ENCODE results near the gene TRPV3.
"Not testable (repeated sequence)": the region's sequence is repeated elsewhere in the genome, so short reads cannot be mapped to it uniquely, and the experiment has no call there.

Gene TRPV3

GRCh38 chr17:3557768-3558583 is at the start of gene TRPV3:
Gene TRPV3 (minus strand): TSS chr17:3557812. CDS start chr17:3554850, 2,962 bp downstream.
- peak in 3 of 58 donors; percentile 4 to 22 (median 20) for DNase-seq

DNA sequence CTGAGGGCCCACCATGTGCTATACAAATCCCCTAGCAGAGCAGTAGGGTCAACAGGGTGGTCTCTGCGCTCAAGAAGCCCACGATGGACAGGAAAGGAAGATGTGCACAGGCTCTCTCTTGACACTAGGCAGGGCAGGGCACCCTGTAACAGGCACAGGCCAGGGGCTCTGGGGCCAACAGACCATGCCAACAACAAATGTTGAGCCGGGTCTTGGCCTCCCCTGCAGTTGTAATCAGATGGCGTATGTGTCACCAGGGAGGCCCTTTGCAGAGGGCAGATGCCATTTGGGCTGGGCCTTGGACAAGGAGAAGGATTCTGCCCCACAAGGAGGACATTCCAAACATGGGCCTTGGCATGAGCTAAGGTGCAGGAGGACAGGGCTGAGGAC is 46.3 kb upstream of the TRPV3 start:
- no peak for DNase-seq

DNA sequence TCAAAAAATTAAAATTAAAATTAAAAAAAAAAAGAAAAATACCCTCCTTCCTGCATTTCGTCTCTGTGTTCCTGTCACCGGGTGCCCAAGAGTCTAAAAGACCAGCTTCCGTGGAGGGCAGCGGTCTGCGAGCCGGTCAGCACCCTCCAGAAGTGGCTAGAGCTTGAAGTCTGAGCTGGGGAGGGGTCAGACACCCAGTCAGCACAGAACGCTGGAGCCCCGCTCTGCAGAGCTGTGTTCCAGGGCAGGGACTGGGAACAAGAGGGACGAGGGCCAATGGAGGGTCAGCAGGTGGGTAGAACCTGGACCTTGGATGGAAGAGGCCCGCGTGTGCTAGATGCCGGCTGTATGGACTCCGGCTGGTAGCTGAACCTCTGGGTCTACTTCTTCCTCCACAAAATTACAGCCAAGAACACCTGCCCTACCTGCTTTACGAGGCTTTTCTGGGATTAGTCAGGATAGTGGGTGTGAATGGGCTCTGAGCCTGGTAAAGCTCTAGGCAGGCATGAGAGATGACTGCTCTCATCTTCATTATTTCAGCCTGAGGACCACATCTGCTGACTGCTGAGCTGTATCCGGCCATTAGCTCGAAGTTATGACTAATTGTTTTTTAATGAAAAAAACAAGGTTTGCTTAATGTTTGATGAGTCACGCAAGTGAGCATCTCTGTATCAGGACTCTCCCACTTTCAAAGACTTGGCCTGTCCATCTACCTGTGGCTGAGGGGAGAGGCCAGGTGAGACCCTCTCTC is 45.7 kb upstream of the TRPV3 start:
- DNase-seq = no peak

- no peak for DNase-seq
Observed at GRCh38 chr17:3602499-3602898, 44.9 kb upstream of the TRPV3 start.

DNA sequence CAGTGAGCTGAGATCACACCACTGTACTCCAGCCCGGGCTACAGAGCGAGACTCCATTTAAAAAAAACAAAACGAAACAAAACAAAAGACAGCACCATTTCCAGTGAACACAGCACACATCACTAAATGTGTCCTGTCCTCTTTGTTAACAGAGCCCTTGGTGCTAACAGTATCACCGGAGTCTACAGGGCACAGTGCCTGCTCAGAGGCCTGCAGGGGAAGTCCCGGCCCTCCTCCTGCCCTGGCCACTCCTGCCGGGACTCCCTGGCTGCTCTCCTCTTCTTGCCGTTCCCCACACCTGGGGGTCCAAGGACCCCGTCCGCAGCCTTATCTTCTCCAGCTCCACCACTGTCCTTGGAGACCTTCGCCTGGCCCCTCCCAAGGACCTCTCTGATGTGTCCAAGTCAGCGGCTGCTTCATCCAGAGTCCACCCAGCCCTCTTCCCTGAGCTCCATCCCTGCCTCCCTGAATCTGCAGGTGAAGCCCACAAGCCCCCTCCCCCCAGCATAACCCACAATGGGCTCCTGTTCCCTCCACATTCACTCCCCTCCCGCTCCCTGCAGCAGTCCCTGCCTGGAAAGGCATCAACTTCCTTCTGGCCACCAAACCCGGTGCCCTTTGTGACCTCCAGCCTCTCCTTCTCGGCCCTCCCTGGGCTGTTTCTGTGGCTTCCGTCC is 43.1 kb upstream of the TRPV3 start:
- DNase-seq = no peak

- DNase-seq = no peak
Observed at GRCh38 chr17:3598078-3598477, 40.5 kb upstream of the TRPV3 start.

DNA sequence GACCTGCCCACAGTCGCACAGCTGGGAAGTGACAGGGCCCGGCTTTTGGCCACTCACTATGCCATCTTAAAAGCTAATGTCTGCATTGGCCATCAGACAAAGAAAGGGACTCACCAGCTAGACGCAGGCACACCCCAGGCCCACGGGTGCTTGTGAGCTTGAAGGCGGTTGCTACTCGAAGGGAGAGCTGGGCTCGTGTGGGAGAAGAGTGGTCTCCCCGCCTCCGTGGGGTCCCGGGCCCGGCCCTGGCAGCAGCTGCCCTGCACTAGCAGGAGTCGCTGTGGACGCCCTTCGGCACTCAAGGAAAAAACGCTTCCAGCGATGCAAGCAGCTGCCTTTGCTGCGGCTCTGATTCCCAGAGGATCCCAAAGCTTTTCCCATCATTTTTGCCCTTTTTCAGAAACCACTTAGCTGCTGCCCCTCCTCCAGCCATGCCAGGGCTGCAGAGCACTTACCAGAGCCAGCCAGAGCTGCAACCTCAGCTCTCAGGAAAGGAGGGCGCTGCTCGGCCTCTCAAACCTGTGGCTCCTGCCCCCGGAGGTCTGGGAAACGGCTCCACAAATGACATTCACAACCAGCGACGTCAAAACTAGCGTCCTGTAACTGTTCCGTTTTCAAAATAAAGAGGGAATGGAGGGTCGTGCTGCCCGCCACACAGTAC is 39.3 kb upstream of the TRPV3 start:
- DNase-seq = no peak

- no peak for DNase-seq
Observed at GRCh38 chr17:3594976-3595375, 37.4 kb upstream of the TRPV3 start.

GRCh38 chr17:3594051-3594800 is 36.6 kb upstream of the TRPV3 start:
- peak in 51 of 58 donors; percentile 4 to 72 (median 34) for DNase-seq

- no peak for DNase-seq
Observed at GRCh38 chr17:3593384-3593783, 35.8 kb upstream of the TRPV3 start.

GRCh38 chr17:3592216-3592860 is 34.7 kb upstream of the TRPV3 start:
- no peak for DNase-seq

- DNase-seq = no peak
Observed at GRCh38 chr17:3590768-3591167, 33.2 kb upstream of the TRPV3 start.

DNA sequence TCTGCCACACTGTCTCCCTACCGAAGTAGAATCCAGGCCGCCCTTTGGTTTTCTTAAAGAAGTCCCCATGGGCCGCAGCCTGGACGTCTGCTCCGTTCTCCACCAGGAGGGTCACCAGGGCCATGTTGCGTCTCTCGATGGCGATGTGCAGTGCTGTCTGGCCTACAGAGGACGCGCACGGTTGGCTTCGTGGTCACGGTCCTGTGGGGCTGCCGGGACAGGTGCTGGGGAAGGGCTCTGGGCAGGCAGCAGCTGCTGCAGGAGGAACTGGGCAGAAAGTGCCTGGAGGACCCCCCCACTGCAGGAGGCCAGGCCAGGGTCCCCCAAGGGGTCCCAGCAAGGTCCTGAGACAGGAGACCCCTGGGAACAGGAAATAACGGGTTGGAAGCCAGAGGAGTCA is 32.6 kb upstream of the TRPV3 start:
- DNase-seq = no peak

- DNase-seq = no peak
Observed at GRCh38 chr17:3589784-3590183, 32.2 kb upstream of the TRPV3 start.

- no peak for DNase-seq
Observed at GRCh38 chr17:3585826-3586225, 28.2 kb upstream of the TRPV3 start.

- no peak for DNase-seq
Observed at GRCh38 chr17:3583456-3583855, 25.8 kb upstream of the TRPV3 start.

DNA sequence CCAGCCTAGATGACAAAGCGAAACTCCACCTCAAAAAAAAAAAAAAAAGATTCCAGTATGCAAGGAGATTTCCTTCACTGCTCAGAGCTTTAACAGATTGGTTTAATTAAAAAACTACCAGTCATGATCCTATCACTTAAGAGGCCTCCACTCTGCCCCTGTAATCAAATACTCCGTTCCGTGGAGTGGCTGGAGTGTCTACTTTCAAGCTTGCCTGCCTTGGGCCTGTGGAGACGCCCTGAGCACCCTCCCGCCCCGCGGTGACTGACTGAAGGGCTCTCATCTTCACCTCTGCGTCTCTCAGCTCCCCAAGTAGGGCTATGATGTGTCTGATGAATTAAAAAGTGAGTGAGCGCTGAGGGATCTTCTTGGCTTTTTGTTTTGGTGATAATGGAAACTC is 25.3 kb upstream of the TRPV3 start:
- no peak for DNase-seq

DNA sequence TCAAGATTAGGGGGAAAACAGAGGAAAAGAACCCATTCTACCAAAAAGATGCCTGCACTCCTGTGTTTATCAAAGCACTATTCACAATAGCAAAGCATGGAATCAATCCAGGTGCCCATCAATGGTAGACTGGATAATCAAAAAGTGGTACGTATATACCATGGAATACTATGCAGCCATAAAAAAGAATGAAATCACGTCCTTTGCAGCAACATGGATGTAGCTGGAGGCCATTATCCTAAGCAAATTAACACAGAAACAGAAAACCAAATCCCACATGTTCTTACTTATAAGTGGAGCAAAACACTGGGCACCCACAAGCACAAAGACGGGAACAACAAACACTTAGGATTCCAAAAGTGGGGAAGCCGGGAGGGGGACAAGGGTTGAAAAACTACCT is 21.1 kb upstream of the TRPV3 start:
- not testable (repeated sequence) for DNase-seq

DNA sequence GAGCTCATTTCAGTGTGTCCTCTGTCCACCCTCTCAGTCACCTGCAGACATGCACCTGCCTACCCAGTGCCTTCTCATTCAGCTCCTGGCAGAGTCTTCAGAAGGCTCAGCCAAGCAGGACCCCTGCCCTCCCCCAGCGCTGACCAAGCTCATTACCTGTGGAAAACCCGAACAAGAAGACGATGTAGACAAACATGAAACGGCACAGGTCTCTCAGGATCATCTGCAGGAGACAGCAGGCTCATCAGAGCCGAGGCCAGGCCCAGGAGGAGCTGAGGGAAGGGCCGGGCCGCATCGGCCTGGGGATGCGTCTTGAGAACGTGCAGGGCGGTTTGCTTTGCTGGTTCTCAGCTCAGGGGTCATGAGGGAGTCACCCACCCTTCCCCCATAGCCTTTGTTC is 19.4 kb upstream of the TRPV3 start:
- no peak for DNase-seq

GRCh38 chr17:3575511-3575910 is 17.9 kb upstream of the TRPV3 start:
- DNase-seq = no peak
